ENCODE measurements around the gene UBE2S.
"Not testable (repeated sequence)": the region's sequence is repeated elsewhere in the genome, so short reads cannot be mapped to it uniquely, and the experiment has no call there.

Gene UBE2S

GRCh38 chr19:55451965-55452748, 44.6 kb upstream of the UBE2S start:
- DNase-seq (ENCODE audit: low read depth) = no peak
- TF ChIP-seq MAX (IDR thresholded peaks at IDR 0.05; ENCODE audit: low read depth, low read length) = no peak
- TF ChIP-seq POLR2A (IDR thresholded peaks at IDR 0.05; ENCODE audit: extremely low read depth, insufficient read length) = no peak
- no peak for TF ChIP-seq CTCF (IDR thresholded peaks at IDR 0.05; ENCODE audit: low read depth, low read length)
- TF ChIP-seq MYC (IDR thresholded peaks at IDR 0.05; ENCODE audit: low read depth, low read length) = no peak
- no peak overlapping the region for H3K4me3 ChIP-seq (ENCODE audit: low read depth, low read length)

GRCh38 chr19:55451163-55451964, 43.8 kb upstream of the UBE2S start:
- no peak for DNase-seq (ENCODE audit: low read depth)
- TF ChIP-seq CTCF (IDR thresholded peaks at IDR 0.05; ENCODE audit: low read depth, low read length) = no peak
- H3K4me3 ChIP-seq (ENCODE audit: low read depth, low read length) = no peak overlapping the region

GRCh38 chr19:55449469-55449868, 41.9 kb upstream of the UBE2S start:
- no peak overlapping the region for H3K4me3 ChIP-seq (ENCODE audit: low read depth, low read length)
- TF ChIP-seq POLR2A (IDR thresholded peaks at IDR 0.05; ENCODE audit: extremely low read depth, insufficient read length) = no peak
- no peak for DNase-seq (ENCODE audit: low read depth)

- not testable (repeated sequence) for DNase-seq (ENCODE audit: low read depth); H3K4me3 ChIP-seq (ENCODE audit: low read depth, low read length)
Measured at GRCh38 chr19:55448175-55448490, 40.5 kb upstream of the UBE2S start.

- peak; percentile 38 for DNase-seq (ENCODE audit: low read depth)
- no peak overlapping the region for H3K4me3 ChIP-seq (ENCODE audit: low read depth, low read length)
- TF ChIP-seq MAX (IDR thresholded peaks at IDR 0.05; ENCODE audit: low read depth, low read length) (0 out of 2 replicates have a peak, but pooled peaks have one; percentile 30), MYC (IDR thresholded peaks at IDR 0.05; ENCODE audit: low read depth, low read length) (no peak)
Measured at GRCh38 chr19:55447421-55448174, 40.0 kb upstream of the UBE2S start.

- DNase-seq (ENCODE audit: low read depth) = no peak
- TF ChIP-seq POLR2A (IDR thresholded peaks at IDR 0.05; ENCODE audit: extremely low read depth, insufficient read length) (no peak), MAX (IDR thresholded peaks at IDR 0.05; ENCODE audit: low read depth, low read length) (no peak), CTCF (IDR thresholded peaks at IDR 0.05; ENCODE audit: low read depth, low read length) (no peak), MYC (IDR thresholded peaks at IDR 0.05; ENCODE audit: low read depth, low read length) (no peak)
- H3K4me3 ChIP-seq (ENCODE audit: low read depth, low read length) = no peak overlapping the region
Measured at GRCh38 chr19:55446060-55446459, 38.5 kb upstream of the UBE2S start.

- TF ChIP-seq MAX (IDR thresholded peaks at IDR 0.05; ENCODE audit: low read depth, low read length) (no peak), CTCF (IDR thresholded peaks at IDR 0.05; ENCODE audit: low read depth, low read length) (no peak), MYC (IDR thresholded peaks at IDR 0.05; ENCODE audit: low read depth, low read length) (no peak), POLR2A (IDR thresholded peaks at IDR 0.05; ENCODE audit: extremely low read depth, insufficient read length) (no peak)
- no peak overlapping the region for H3K4me3 ChIP-seq (ENCODE audit: low read depth, low read length)
- DNase-seq (ENCODE audit: low read depth) = no peak
Measured at GRCh38 chr19:55444646-55445045, 37.1 kb upstream of the UBE2S start.

All from NB4 (cell line).